ENCODE measurements around the gene INPP1. TPM values are rescaled to one million over a fixed set of nuclear protein-coding genes. Genes with fewer than 3 reads are reported as not detected.

Gene INPP1
- total RNA-seq, 1 donor from 2014 or later = 11.3 TPM

DNA sequence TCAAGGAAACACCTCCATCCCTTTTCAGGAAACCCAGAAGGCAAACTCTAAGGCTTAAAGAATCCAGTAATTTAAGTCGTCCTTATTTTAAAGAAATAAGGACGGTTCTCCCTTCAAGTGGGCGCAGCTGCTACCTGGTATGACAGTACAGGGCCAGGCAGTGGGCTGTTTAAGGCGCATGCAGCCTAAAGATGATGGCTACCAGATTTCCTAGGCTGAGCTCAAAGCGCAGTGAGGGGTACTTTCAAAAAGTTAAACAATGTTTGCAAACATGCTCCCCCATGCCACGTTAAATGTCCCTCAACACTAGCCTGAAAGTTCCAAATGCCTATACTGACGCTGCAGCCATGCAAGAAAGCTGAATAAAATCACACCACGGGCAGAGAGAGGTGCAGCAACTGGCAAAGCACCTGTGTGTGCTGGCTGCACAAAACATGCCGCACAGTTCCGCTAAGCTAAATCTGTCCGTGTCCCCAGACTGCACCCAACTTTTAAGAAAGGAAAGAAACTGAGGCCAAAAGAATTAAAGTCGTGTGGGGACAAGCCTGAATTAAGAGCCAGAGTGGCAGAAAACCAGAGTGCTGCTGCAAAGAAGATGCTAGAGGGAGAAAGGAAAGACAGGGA, 24.3 kb upstream of the INPP1 start:
- no peaks in the 10 kb centered on the region for H3K27me3 ChIP-seq (ENCODE audit: insufficient read depth, low read length)
- Mint-ChIP-seq H3K27ac (ENCODE audit: unreplicated experiment) (peak overlapping the region; percentile 95), H3K27me3 (ENCODE audit: low read depth, unreplicated experiment) (no peaks in the 10 kb centered on the region), H3K9me3 (ENCODE audit: unreplicated experiment) (no peaks in the 10 kb centered on the region), H3K4me3 (ENCODE audit: unreplicated experiment) (peak overlapping the region; percentile 97), H3K36me3 (ENCODE audit: low read depth, unreplicated experiment) (no peaks in the 10 kb centered on the region), H3K4me1 (ENCODE audit: low read depth, unreplicated experiment) (peaks cover 4% of the 10 kb centered on the region)
- FAIRE-seq = no peak
- H4K20me1 ChIP-seq (ENCODE audit: insufficient read depth, low read length) = peaks cover 4% of the 10 kb centered on the region
- H3K36me3 ChIP-seq (ENCODE audit: insufficient read depth, low read length) = no peaks in the 10 kb centered on the region
- peak overlapping the region; percentile 98 for H3K4me3 ChIP-seq (ENCODE audit: insufficient read depth, low read depth, low read length)
- H3K4me1 ChIP-seq (ENCODE audit: insufficient read depth, low read length) = peaks cover 10% of the 10 kb centered on the region
- DNase-seq (ENCODE audit: low read depth) = no peak
- no peak for TF ChIP-seq EZH2 (IDR thresholded peaks at IDR 0.05; ENCODE audit: insufficient read depth, low read length)
- TF ChIP-seq, protein P1, sequence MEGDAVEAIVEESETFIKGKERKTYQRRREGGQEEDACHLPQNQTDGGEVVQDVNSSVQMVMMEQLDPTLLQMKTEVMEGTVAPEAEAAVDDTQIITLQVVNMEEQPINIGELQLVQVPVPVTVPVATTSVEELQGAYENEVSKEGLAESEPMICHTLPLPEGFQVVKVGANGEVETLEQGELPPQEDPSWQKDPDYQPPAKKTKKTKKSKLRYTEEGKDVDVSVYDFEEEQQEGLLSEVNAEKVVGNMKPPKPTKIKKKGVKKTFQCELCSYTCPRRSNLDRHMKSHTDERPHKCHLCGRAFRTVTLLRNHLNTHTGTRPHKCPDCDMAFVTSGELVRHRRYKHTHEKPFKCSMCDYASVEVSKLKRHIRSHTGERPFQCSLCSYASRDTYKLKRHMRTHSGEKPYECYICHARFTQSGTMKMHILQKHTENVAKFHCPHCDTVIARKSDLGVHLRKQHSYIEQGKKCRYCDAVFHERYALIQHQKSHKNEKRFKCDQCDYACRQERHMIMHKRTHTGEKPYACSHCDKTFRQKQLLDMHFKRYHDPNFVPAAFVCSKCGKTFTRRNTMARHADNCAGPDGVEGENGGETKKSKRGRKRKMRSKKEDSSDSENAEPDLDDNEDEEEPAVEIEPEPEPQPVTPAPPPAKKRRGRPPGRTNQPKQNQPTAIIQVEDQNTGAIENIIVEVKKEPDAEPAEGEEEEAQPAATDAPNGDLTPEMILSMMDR (IDR thresholded peaks at IDR 0.05; ENCODE audit: insufficient read depth, low read depth, low read length) = no peak
- peak overlapping the region; percentile 37 for H3K27ac ChIP-seq (ENCODE audit: low read depth, low read length)
- no peaks in the 10 kb centered on the region for H3K9me3 ChIP-seq (ENCODE audit: insufficient read depth, low read depth, low read length)
- peaks cover 30% of the 10 kb centered on the region for H3K79me2 ChIP-seq (ENCODE audit: insufficient read depth, low read length)
- peak overlapping the region; percentile 85 for H2AFZ ChIP-seq (ENCODE audit: low read depth, low read length)
- peak overlapping the region; percentile 90 for H3K9ac ChIP-seq (ENCODE audit: low read length)
- H3K4me2 ChIP-seq (ENCODE audit: low read length) = peak overlapping the region; percentile 99

DNA sequence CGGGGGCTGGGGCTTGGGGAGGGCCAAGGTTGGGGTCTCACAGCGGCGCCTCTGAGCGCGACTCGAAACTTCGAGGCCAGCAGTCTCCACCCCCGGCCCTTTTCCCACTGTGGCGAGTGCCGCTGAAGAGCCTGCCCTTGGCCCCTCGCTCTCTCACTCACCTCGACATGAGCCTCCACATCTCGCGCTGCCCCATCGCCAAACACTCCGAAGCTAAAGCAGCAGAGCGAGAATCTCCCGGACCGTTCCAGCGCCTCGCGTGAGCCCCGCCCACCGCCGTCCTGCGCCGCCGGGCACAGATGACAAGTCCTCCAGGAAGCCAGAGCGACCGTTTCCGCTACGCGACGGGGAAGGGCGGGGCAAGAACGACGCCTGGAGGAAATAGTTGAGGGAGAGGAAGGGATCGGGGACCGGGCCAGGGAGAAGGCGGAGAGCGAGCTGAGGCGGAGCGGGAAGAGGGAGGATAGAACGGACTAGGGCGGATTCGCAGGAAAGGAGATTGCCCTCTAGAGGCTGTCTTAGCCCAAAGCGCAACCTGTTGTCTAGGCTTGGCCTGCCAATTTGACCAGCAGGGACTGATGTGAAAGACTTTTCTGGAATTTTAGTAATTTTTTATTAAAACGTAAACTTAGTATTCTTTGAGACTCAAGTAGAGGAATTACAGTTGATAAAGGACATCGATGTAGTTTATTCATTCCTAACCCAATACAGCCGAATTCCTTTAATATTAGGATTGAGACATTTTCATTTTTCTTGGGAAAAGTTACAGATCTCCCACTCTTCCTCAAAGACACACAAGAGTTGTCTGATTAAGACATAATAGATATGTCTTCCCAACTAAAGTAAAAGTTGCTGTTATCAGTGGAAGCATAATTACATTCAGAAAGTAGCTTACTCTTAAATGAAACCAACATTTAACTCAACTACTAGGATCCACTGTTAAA, 23.6 kb upstream of the INPP1 start, which contains the start of gene HIBCH:
TSS of gene HIBCH (minus strand) at position 272 of the 944 bp plus-strand sequence. CDS start at position 196, 76 bp downstream.
- H3K4me1 Mint-ChIP-seq (ENCODE audit: low read depth, unreplicated experiment) = peaks cover 4% of the 10 kb centered on the region
- FAIRE-seq = peak; percentile 69

More for the DNA sequence above, 23.6 kb upstream of the INPP1 start, which contains the start of gene HIBCH:
- Histone ChIP-seq H3K79me2 (ENCODE audit: insufficient read depth, low read length) (peaks cover 30% of the 10 kb centered on the region), H3K4me2 (ENCODE audit: low read length) (peak within 1 kb of the TSS; percentile 99), H4K20me1 (ENCODE audit: insufficient read depth, low read length) (peaks cover 4% of the 10 kb centered on the region), H3K9ac (ENCODE audit: low read length) (peak within 1 kb of the TSS; percentile 90), H3K36me3 (ENCODE audit: insufficient read depth, low read length) (no peaks in the 10 kb centered on the region), H3K27me3 (ENCODE audit: insufficient read depth, low read length) (no peaks in the 10 kb centered on the region), H3K27ac (ENCODE audit: low read depth, low read length) (peak within 1 kb of the TSS; percentile 37), H3K4me1 (ENCODE audit: insufficient read depth, low read length) (peaks cover 10% of the 10 kb centered on the region), H3K4me3 (ENCODE audit: insufficient read depth, low read depth, low read length) (peak within 1 kb of the TSS; percentile 98), H3K9me3 (ENCODE audit: insufficient read depth, low read depth, low read length) (no peaks in the 10 kb centered on the region), H2AFZ (ENCODE audit: low read depth, low read length) (peak within 1 kb of the TSS; percentile 85)
- TF ChIP-seq, protein P1 (IDR thresholded peaks at IDR 0.05; ENCODE audit: insufficient read depth, low read depth, low read length) = peak; percentile 84
- no peak for TF ChIP-seq EZH2 (IDR thresholded peaks at IDR 0.05; ENCODE audit: insufficient read depth, low read length)
- DNase-seq (ENCODE audit: low read depth) = peak; percentile 97
- Mint-ChIP-seq H3K27ac (ENCODE audit: unreplicated experiment) (peak within 1 kb of the TSS; percentile 95), H3K36me3 (ENCODE audit: low read depth, unreplicated experiment) (no peaks in the 10 kb centered on the region), H3K9me3 (ENCODE audit: unreplicated experiment) (no peaks in the 10 kb centered on the region), H3K27me3 (ENCODE audit: low read depth, unreplicated experiment) (no peaks in the 10 kb centered on the region), H3K4me3 (ENCODE audit: unreplicated experiment) (peak within 1 kb of the TSS; percentile 97)
